ENCODE measurements around the gene SHQ1. TPM values are rescaled to one million over a fixed set of nuclear protein-coding genes. Genes with fewer than 3 reads are reported as not detected.

The SHQ1 gene
- 17.1 TPM for polyA plus RNA-seq (2013, experiment 1 of 2; ENCODE audit: insufficient read length)
- polyA plus RNA-seq (2013, experiment 2 of 2; ENCODE audit: insufficient read length), result 16.7 TPM

GRCh38 chr3:72847751-72848702 lies at the start of gene SHQ1:
TSS of gene SHQ1 (minus strand) at chr3:72848445. CDS start at chr3:72848340, 105 bp downstream.
- DNase-seq, result peak; percentile 95

DNA sequence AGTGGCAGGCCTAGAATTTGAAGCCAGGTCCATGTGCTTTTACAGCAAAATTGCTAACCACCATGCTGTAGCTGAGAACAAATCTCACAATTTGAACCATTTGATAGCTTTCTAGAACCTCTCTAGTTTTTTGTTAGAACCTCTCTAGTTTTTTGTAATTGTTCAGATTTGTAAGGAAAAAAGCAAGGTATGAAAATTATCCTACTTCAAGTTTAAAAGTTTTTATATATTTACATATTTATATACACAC lies 49.4 kb upstream of the SHQ1 start:
- DNase-seq, result no peak

GRCh38 chr3:72896996-72897757 lies 48.9 kb upstream of the SHQ1 start:
- DNase-seq, result peak; percentile 60

DNA sequence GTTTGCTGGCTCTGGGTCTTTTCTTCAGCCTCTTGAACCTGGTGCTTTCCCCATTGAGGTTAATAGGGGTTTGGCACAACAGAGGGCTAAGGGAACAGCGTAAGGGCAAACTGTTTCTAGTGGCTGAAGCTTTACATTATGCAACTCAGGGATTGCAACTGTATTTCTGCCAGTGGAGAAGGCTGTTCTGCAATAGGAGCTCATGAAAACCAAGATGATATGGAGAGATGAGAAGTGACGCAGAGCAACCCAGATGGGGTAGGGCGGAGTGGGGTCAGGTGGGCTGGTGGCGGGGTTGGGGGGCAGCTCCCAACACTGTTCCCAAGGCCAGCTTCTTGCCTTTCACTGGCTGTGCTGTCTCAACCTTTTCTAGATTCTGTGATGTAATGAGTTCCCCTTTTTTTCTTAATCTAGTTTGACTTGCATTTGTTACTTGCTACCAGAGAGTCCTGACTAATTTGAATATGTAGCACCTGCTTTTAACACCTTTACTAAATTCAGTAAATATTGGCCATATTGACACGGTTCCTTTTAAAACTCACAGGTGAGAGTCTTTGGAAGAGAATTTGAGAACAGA lies 46.8 kb upstream of the SHQ1 start:
- DNase-seq, result no peak

DNA sequence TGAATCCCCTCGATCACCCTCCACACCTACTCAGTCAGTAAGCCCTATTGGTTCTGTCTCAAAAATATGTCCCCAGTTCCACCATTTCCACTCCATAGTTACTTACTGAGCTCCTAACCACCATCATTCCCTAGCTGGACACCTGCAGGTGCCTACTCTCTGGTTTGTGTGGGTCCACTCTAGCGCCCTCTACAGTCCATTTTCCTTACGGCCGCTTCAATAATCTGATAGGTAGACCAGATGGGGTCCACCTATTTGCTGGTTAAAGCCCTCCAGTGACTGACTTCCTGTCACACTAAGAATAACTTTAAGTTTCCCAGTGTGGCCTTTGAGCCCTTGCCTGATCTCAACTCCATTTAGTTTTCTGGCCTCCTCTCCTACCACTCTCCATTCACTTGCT lies 44.6 kb upstream of the SHQ1 start:
- no peak for DNase-seq

GRCh38 chr3:72892081-72892775 lies 44.0 kb upstream of the SHQ1 start:
- DNase-seq, result peak; percentile 83

- peak; percentile 98 for DNase-seq
Measured at GRCh38 chr3:72891053-72891855, 43.0 kb upstream of the SHQ1 start.

DNA sequence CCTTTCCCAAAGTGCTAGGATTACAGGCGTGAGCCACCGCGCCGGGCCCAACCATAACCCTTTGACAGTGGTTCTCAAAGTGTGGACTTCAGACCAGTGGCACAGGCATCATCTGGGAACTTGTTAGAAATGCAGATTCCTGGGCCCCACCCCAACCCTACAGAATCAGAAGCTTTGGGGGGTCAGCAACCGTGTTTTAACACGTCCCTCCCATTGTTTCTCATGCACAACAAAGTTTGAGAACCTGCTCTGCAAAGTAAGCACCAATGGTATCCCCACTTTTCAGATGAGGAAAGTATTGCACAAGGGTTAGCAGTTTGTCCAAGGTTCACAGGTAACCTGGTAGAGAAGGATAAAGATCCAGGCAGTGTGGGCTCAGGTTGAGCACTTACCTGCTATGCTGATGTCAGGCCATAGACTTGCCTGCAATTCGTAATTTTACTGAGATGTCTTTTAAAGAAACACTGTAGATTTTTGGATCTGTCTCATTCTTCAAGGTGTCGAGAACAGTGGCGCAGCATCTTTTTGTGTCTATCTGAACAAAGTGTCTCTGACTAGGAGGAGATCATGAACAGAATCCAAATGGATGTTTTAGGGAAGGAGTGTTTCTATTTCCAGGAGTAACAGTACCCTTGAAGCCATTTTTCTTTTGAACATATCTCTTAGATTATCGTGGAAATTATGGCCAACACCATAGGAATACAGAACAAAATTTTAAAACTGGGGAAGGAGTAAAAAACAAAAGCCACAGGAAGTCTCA lies 42.1 kb upstream of the SHQ1 start:
- DNase-seq, result no peak

GRCh38 chr3:72889310-72890165 lies 41.3 kb upstream of the SHQ1 start:
- DNase-seq, result no peak

GRCh38 chr3:72888546-72889309 lies 40.5 kb upstream of the SHQ1 start:
- DNase-seq, result no peak

GRCh38 chr3:72887705-72888545 lies 39.7 kb upstream of the SHQ1 start, which contains the start of gene GXYLT2:
TSS of gene GXYLT2 (plus strand) at chr3:72888046. CDS start at chr3:72888234, 188 bp downstream.
- peak; percentile 80 for DNase-seq

GRCh38 chr3:72887343-72887704 lies 39.1 kb upstream of the SHQ1 start:
- no peak for DNase-seq

DNA sequence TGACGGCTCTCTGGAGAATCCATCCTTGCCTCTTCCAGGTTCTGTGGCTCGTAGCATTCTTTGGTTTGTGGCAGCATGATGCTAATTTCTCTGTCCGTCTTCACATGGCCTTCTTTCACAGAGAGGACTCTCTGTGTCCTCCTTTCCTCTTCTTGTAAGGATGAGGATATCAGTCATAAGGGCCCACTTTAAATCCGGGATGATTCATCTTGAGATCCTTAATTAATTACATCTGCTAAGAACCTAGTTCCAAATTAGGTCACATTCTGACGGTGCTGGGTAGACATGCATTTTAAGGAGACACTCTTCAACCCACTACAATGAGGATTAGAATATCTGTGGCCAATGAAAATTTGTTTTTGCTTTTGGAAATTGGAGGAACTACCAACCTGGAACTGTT lies 23.9 kb upstream of the SHQ1 start:
- peak; percentile 91 for DNase-seq

GRCh38 chr3:72862314-72863090 lies 14.3 kb upstream of the SHQ1 start:
- DNase-seq, result no peak

DNA sequence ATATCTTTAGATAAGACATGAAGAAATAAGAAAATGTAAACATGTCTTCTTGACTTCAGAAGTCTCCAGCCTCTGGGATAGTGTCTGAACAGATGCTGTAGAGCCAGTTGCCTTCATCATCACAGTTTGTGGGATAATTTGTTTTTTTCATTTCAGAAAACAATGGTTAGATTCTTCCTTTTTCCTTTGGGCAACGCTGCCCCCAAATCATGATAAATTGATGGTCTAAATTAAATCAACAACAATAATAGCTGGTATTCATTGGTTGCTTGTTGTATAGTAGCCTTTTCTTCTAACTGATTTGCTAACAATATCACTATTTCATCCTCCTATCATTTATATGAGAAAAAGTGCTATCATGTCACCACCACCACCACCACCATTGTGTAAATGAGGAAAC lies 12.6 kb upstream of the SHQ1 start:
- no peak for DNase-seq

DNA sequence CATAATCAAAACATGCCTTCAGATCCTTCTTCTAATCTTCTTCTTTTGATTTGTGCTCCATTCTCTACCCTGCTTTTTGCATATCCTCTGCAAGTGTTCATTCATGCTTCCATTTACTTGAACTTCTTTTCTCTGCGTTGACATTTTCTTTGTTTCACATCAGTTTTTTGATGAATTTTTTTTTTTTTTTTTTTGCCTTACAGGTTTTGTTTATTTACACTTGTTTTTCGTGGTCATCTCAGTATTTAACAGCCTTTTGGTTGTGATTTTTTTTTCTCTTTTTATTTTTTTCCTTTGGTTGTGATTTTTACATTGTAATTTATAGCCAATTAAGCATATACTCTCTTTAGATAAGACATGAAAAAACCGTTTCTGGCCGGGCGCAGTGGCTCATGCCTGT lies 11.8 kb upstream of the SHQ1 start:
- DNase-seq, result no peak

GRCh38 chr3:72855001-72855400 lies 6.8 kb upstream of the SHQ1 start:
- DNase-seq, result no peak

- no peak for DNase-seq
Measured at GRCh38 chr3:72848703-72849081, 447 bp upstream of the SHQ1 start.

All from fibroblast of skin of scalp (primary cell).